Progenitor cell of endocrine pancreas (in vitro differentiated cells): ENCODE results near the gene SPG11. TPM values are rescaled to one million over a fixed set of nuclear protein-coding genes. Genes with fewer than 3 reads are reported as not detected.
"Not testable (repeated sequence)": the region's sequence is repeated elsewhere in the genome, so short reads cannot be mapped to it uniquely, and the experiment has no call there.

Experiments used
- DNase-seq: peaks from one replicate; pipeline ENCODE4 v3.0.0; 2021; ENCODE audit warnings: low spot score; ENCODE audit not compliant: unreplicated experiment
- H3K27ac Mint-ChIP-seq: 2 replicates; pipeline ENCODE4 v1.8.0; 2021; ENCODE audit warnings: mild to moderate bottlenecking, moderate library complexity, mixed read lengths
- H3K27me3 Mint-ChIP-seq: 2 replicates; pipeline ENCODE4 v1.8.0; 2021; ENCODE audit warnings: mixed read lengths
- H3K36me3 Mint-ChIP-seq: 2 replicates; pipeline ENCODE4 v1.8.0; 2022; ENCODE audit warnings: mixed read lengths; ENCODE audit not compliant: insufficient read depth
- H3K4me1 Mint-ChIP-seq: 2 replicates; pipeline ENCODE4 v1.8.0; 2021; ENCODE audit warnings: low read depth, mixed read lengths
- H3K4me3 Mint-ChIP-seq: 2 replicates; pipeline ENCODE4 v1.8.0; 2021; ENCODE audit warnings: low read depth, mild to moderate bottlenecking, moderate library complexity, mixed read lengths
- H3K9me3 Mint-ChIP-seq: 2 replicates; pipeline ENCODE4 v1.8.0; 2021; ENCODE audit warnings: low read depth, mixed read lengths
- CTCF ChIP-seq: fragments of 200-600 bp; sonication (generic); IDR thresholded peaks from one replicate; pipeline ENCODE4 v1.5.0; 2021; ENCODE audit warnings: antibody characterized with exemption, mild to moderate bottlenecking; ENCODE audit not compliant: unreplicated experiment
- total RNA-seq: library from RNA; stranded (reverse); gene quantifications from 2 replicates; pipeline ENCODE4 v1.2.1, GENCODE V29; 2021

SPG11 gene
- total RNA-seq, 1 donor from 2014 or later, result 96.4 TPM

- Mint-ChIP-seq H3K27me3 (no peaks in the 10 kb centered on the region), H3K36me3 (peaks cover 2% of the 10 kb centered on the region)
- TF ChIP-seq CTCF, result no peak
Observed at GRCh38 chr15:44698641-44699040, 35.2 kb upstream of the SPG11 start.

GRCh38 chr15:44697014-44697413 lies 33.6 kb upstream of the SPG11 start:
- Mint-ChIP-seq H3K36me3 (no peaks in the 10 kb centered on the region), H3K4me3 (no peak overlapping the region), H3K9me3 (peaks cover 7% of the 10 kb centered on the region), H3K4me1 (no peaks in the 10 kb centered on the region), H3K27ac (no peak overlapping the region), H3K27me3 (no peaks in the 10 kb centered on the region)
- no peak for DNase-seq
- no peak for TF ChIP-seq CTCF

More at GRCh38 chr15:44698641-44699040, 35.2 kb upstream of the SPG11 start:
- H3K9me3 Mint-ChIP-seq, result peaks cover 19% of the 10 kb centered on the region
- H3K4me3 Mint-ChIP-seq, result no peak overlapping the region
- DNase-seq, result no peak
- no peaks in the 10 kb centered on the region for H3K4me1 Mint-ChIP-seq
- no peak overlapping the region for H3K27ac Mint-ChIP-seq

- Mint-ChIP-seq H3K27me3 (no peaks in the 10 kb centered on the region), H3K4me1 (no peaks in the 10 kb centered on the region), H3K27ac (no peak overlapping the region), H3K9me3 (no peaks in the 10 kb centered on the region), H3K36me3 (no peaks in the 10 kb centered on the region), H3K4me3 (no peak overlapping the region)
- no peak for DNase-seq
- TF ChIP-seq CTCF, result no peak
Observed at GRCh38 chr15:44695294-44695693, 31.8 kb upstream of the SPG11 start.

- Mint-ChIP-seq H3K27ac (no peak overlapping the region), H3K4me1 (no peaks in the 10 kb centered on the region), H3K4me3 (no peak overlapping the region), H3K27me3 (no peaks in the 10 kb centered on the region), H3K9me3 (no peaks in the 10 kb centered on the region), H3K36me3 (no peaks in the 10 kb centered on the region)
- no peak for TF ChIP-seq CTCF
- no peak for DNase-seq
Observed at GRCh38 chr15:44694416-44694815, 31.0 kb upstream of the SPG11 start.

DNA sequence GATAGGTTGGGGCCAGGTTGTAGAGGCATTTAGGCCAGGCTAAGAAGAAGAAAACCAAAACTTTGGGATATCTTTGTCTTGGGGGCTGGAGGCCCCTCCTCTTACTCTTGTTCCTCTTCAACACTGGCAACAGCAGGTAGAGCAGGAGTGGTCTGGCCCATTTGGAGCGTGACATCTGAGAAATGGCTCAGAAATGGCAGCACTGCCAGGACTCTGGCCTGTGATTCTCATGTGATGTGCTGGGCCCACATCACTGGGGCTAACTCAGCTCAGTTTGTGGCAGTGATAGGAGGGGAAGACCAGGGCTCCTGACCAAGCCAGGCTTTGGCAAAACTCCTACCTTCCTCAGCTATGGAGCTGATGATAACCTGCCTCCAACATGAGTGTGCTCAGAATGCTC lies 29.2 kb upstream of the SPG11 start:
- no peak overlapping the region for H3K4me3 Mint-ChIP-seq
- TF ChIP-seq CTCF, result no peak
- no peaks in the 10 kb centered on the region for H3K27me3 Mint-ChIP-seq
- peaks cover 2% of the 10 kb centered on the region for H3K36me3 Mint-ChIP-seq
- no peak overlapping the region for H3K27ac Mint-ChIP-seq
- peaks cover 2% of the 10 kb centered on the region for H3K9me3 Mint-ChIP-seq
- DNase-seq, result no peak
- H3K4me1 Mint-ChIP-seq, result no peaks in the 10 kb centered on the region

- not testable (repeated sequence) for H3K27ac Mint-ChIP-seq, H3K27me3 Mint-ChIP-seq, H3K36me3 Mint-ChIP-seq, DNase-seq, H3K4me3 Mint-ChIP-seq, H3K4me1 Mint-ChIP-seq
- peaks cover 19% of the 10 kb centered on the region for H3K9me3 Mint-ChIP-seq
Observed at GRCh38 chr15:44690245-44690644, 26.8 kb upstream of the SPG11 start.

DNA sequence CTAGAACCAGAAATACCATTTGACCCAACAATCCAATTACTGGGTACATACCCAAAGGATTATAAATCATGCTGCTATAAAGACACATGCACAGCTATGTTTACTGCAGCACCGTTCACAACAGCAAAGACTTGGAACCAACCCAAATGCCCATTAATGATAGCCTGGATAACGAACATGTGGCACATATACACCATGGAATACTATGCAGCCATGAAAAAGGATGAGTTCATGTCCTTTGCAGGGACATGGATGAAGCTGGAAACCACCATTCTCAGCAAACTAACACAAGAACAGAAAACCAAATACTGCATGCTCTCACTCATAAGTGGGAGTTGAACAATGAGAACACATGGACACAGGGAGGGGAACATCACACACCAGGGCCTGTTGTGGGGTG lies 25.9 kb upstream of the SPG11 start:
- not testable (repeated sequence) for H3K4me1 Mint-ChIP-seq, H3K4me3 Mint-ChIP-seq, H3K36me3 Mint-ChIP-seq, DNase-seq, H3K27me3 Mint-ChIP-seq, H3K27ac Mint-ChIP-seq
- H3K9me3 Mint-ChIP-seq, result peaks cover 21% of the 10 kb centered on the region

DNA sequence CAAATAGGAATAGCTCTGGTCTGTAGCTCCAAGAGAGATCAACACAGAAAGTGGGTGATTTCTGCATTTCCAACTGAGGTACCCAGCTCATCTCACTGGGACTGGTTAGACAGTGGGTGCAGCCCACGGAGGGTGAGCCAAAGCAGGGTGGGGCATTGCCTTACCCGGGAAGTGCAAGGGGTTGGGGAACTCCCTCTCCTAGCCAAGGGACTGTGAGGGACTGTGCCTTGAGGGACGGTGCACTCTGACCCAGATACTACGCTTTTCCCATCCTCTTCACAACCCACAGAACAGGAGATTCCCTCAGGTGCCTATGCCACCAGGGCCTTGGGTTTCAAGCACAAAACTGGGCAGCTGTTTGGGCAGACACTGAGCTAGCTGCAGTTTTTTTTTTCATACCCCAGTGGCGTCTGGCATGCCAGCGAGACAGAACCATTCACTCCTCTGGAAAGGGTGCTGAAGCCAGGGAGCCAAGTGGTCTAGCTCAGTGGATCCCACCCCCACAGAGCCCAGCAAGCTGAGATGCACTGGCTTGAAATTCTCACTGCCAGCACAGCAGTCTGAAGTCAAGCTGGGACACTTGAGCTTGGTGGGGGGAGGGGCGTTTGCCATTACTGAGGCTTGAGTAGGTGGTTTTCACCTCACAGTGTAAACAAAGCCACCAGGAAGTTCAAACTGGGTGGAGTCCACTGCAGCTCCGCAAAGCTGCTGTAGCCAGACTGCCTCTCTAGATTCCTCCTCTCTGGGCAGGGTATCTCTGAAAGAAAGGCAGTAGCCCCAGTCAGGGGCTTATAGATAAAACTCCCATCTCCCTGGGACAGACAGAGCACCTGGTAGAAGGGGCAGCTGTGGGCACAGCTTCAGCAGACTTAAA lies 19.6 kb upstream of the SPG11 start:
- peaks cover 13% of the 10 kb centered on the region for H3K4me1 Mint-ChIP-seq
- peak; percentile 15 for DNase-seq
- H3K36me3 Mint-ChIP-seq, H3K27ac Mint-ChIP-seq, H3K27me3 Mint-ChIP-seq: not testable (repeated sequence)
- peak overlapping the region; percentile 4 for H3K4me3 Mint-ChIP-seq
- peaks cover 25% of the 10 kb centered on the region for H3K9me3 Mint-ChIP-seq
